ENCODE data around the gene TMC5. TPM values are rescaled to one million over a fixed set of nuclear protein-coding genes. Genes with fewer than 3 reads are reported as not detected.

TMC5 gene
- total RNA-seq: not detected in 2 replicates

GRCh38 chr16:19417640-19418039 is at the start of gene TMC5:
Gene TMC5 (plus strand): TSS chr16:19417883. CDS start chr16:19440039, 22,156 bp downstream.

GRCh38 chr16:19521471-19522396 is 104.1 kb downstream of the TMC5 start, which contains the start of gene GDE1:
Gene GDE1 (minus strand): TSS chr16:19522098. CDS start chr16:19521964, 134 bp downstream.

GRCh38 chr16:19523559-19524355 is 106.1 kb downstream of the TMC5 start, which contains the start of gene CCP110:
Gene CCP110 (plus strand): TSS chr16:19523942. CDS start chr16:19527882, 3,940 bp downstream.

Other genes with a start within 250 kb of the TMC5 start
- gene SYT17, start 249.6 kb upstream of the TMC5 start, total RNA-seq: 1.2 and 1.4 TPM in 2 replicates
- gene CLEC19A, start 132.2 kb upstream of the TMC5 start, total RNA-seq: not detected in 2 replicates
- gene GDE1, start 104.2 kb downstream of the TMC5 start, total RNA-seq: 34.8 and 50.2 TPM in 2 replicates
- gene CCP110, start 106.1 kb downstream of the TMC5 start, total RNA-seq: 3.4 and 4.4 TPM in 2 replicates
- gene VPS35L, start 137.8 kb downstream of the TMC5 start, total RNA-seq: 44.0 and 55.1 TPM in 2 replicates

Measured in pericardium fibroblast (primary cell).